GM18511 (cell line): ENCODE results near the gene UBE2S.
A peak's percentile ranks its signal among the peaks of the same experiment; 100 is the strongest.
"Not testable (repeated sequence)": the region's sequence is repeated elsewhere in the genome, so short reads cannot be mapped to it uniquely, and the experiment has no call there.

Source experiments
- ATAC-seq: cut with Tn5 transposase; IDR thresholded peaks from one replicate; pipeline ENCODE4 v1.9.1; 2021; ENCODE audit warnings: mild to moderate bottlenecking, moderate library complexity; ENCODE audit not compliant: unreplicated experiment

The UBE2S gene

GRCh38 chr19:55406826-55407549 is 600 bp downstream of the UBE2S start:
- ATAC-seq = peak; percentile 4

- no peak for ATAC-seq
These were observed 1.3 kb downstream of the UBE2S start for GRCh38 chr19:55406091-55406825.

DNA sequence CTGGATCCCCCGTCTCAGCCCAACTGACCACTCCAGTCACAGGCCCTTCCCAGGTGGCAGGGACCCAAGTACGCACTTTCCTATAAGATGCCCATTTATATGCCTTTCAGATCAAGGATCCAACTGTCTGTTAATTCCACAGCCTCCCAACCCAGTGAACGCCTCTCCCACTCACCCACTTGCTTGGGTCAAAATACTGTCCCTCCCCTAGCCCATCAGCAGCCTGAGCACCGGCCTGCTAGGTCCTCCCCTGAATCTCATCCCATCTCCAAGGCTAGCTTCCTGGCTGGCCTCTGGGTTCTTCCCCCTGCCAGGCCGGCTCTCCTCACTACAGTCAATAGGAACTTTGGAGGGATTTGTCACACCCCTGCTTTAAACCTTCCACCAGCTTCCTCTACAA is 1.9 kb downstream of the UBE2S start:
- no peak for ATAC-seq

DNA sequence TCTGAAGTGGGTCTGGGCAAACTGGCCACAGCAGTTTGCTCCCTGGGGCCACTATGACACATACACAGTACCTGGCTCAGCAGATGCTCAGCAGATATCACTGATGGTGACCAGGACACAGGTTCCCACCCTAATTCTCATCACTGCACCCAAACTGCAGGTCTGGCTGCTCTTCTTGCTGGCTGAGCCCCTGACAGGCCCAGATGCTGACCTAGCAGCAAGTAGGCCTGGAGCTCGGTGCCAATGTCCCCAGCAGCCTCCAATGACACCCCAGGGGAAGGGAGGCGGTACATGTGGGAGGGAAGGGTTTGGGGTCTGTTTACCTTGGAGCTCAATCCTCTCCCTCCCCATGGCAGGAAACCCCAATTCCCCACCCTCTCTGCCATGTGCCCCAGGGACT is 5.1 kb downstream of the UBE2S start:
- no peak for ATAC-seq

GRCh38 chr19:55401390-55401789 is 6.2 kb downstream of the UBE2S start:
- not testable (repeated sequence) for ATAC-seq

- no peak for ATAC-seq
These were observed 7.1 kb downstream of the UBE2S start for GRCh38 chr19:55400281-55401087.

GRCh38 chr19:55398200-55398925 is 9.2 kb downstream of the UBE2S start:
- ATAC-seq = no peak

GRCh38 chr19:55392820-55393761 is 14.5 kb downstream of the UBE2S start:
- ATAC-seq = no peak

GRCh38 chr19:55391702-55392615 is 15.6 kb downstream of the UBE2S start:
- ATAC-seq = no peak

GRCh38 chr19:55391191-55391670 is 16.4 kb downstream of the UBE2S start:
- no peak for ATAC-seq

- no peak for ATAC-seq
These were observed 17.1 kb downstream of the UBE2S start for GRCh38 chr19:55390461-55390880.

- ATAC-seq = no peak
These were observed 17.9 kb downstream of the UBE2S start for GRCh38 chr19:55389386-55390317.

DNA sequence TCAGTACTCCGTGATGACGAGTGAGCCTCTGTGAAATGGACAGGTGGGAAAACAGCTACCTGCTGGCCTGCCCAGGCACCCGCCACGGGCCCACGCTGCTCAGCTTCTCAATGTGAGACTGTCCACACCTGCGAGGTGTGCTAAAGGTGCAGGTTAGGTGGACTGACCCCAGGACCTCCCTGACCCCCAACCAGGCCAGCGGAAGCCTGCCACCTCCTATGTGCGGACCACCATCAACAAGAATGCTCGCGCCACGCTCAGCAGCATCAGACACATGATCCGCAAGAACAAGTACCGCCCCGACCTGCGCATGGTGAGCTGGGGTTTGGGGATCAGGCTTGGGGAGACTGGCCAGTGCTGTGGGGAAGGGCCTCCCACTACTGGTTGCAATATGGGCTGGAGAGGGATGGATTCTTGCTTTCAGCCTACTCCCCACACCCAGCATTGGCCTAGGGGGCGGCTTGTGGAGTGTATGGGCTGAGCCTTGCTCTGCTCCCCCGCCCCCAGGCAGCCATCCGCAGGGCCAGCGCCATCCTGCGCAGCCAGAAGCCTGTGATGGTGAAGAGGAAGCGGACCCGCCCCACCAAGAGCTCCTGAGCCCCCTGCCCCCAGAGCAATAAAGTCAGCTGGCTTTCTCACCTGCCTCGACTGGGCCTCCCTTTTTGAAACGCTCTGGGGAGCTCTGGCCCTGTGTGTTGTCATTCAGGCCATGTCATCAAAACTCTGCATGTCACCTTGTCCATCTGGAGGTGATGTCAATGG is 19.7 kb downstream of the UBE2S start:
- ATAC-seq = no peak

GRCh38 chr19:55386493-55386971 is 21.1 kb downstream of the UBE2S start:
- no peak for ATAC-seq

DNA sequence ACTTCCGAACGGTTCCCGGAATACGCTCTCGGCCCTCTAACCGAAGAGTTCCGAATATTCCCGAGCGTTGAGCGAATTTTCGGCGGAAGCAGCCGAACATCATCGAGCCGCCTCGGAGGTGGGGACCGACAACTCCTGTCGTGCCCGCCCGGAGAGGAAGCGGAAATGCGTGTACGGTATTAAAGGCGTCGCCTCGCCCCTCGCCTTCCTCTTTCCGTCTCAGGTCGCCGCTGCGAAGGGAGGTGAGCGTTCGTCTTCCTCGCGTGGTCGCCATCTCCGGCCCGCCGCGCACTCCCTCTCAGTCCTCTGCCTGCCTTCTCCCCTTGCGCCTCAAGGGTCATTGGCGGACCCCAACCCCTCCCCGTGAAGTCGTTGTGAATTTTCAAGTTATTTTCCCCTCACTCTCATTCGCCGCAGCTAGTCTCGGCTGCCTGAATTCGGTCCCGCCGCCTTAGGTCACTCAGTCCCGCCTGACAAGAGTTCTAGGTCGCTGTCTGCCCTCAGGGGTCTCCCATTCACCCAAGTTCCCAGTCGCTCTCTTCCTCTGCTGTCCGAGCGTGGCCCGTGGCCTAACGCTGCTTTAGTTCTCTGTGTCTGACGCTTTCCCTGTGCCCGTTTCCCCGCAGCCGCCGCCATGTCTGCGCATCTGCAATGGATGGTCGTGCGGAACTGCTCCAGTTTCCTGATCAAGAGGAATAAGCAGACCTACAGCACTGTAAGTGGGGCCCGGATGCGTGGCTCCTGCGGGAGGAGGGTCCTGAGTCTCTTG is 21.7 kb downstream of the UBE2S start, which contains the start of gene RPL28:
TSS of gene RPL28 (plus strand) at position 209 of the 769 bp plus-strand sequence. CDS start at position 635, 426 bp downstream.
- ATAC-seq = peak; percentile 64
